Stimulated activated CD8-positive, alpha-beta memory T cell treated with anti-CD3 and anti-CD28 coated beads, Interleukin-15, amount 100 ng/mL, for 48 hours (primary cell): ENCODE results near the gene ANKMY1.
A peak's percentile ranks its signal among the peaks of the same experiment; 100 is the strongest.
"Not testable (repeated sequence)": the region's sequence is repeated elsewhere in the genome, so short reads cannot be mapped to it uniquely, and the experiment has no call there.

Source experiments
- DNase-seq, 2 donors: peaks; one replicate each; pipeline ENCODE4 v3.0.0-alpha.2; 2020; ENCODE audit warnings: low read depth in 2 of 2

The ANKMY1 gene

GRCh38 chr2:240569523-240569997 is 11.8 kb upstream of the ANKMY1 start:
- DNase-seq, result no peak

GRCh38 chr2:240568678-240569522 is 11.1 kb upstream of the ANKMY1 start:
- peak in 1 of 2 donors; percentile 24 for DNase-seq

- peak in 1 of 2 donors; percentile 37 for DNase-seq
These were observed 10.3 kb upstream of the ANKMY1 start, which contains the start of gene RNPEPL1 for GRCh38 chr2:240567872-240568677. Gene RNPEPL1, plus strand, starts transcription at chr2:240568484. Its CDS starts 103 bp downstream, at chr2:240568587.

- DNase-seq, result no peak
These were observed 9.5 kb upstream of the ANKMY1 start for GRCh38 chr2:240567137-240567871.

GRCh38 chr2:240566203-240567136 is 8.7 kb upstream of the ANKMY1 start:
- peak; percentile 95 for DNase-seq

GRCh38 chr2:240565333-240566202 is 7.8 kb upstream of the ANKMY1 start:
- DNase-seq, result peak; percentile 88 to 91

- no peak for DNase-seq
These were observed 7.0 kb upstream of the ANKMY1 start for GRCh38 chr2:240564561-240565332.

- DNase-seq, result no peak
These were observed 6.3 kb upstream of the ANKMY1 start for GRCh38 chr2:240563951-240564560.

- not testable (repeated sequence) for DNase-seq
These were observed 5.4 kb upstream of the ANKMY1 start for GRCh38 chr2:240563231-240563630.

- no peak for DNase-seq
These were observed 3.7 kb upstream of the ANKMY1 start for GRCh38 chr2:240561325-240561971.

- DNase-seq, result peak; percentile 97 to 98
These were observed 2.9 kb upstream of the ANKMY1 start for GRCh38 chr2:240560480-240561324.

GRCh38 chr2:240560084-240560479 is 2.3 kb upstream of the ANKMY1 start, which contains the start of gene DUSP28:
Gene DUSP28, plus strand, starts transcription at chr2:240560357. Its CDS starts 328 bp downstream, at chr2:240560685.
- peak; percentile 92 for DNase-seq

GRCh38 chr2:240559286-240559685 is 1.5 kb upstream of the ANKMY1 start:
- DNase-seq, result no peak

GRCh38 chr2:240558236-240558761 is 511 bp upstream of the ANKMY1 start:
- no peak for DNase-seq

- no peak for DNase-seq
These were observed 562 bp downstream of the ANKMY1 start for GRCh38 chr2:240557101-240557751.

- DNase-seq, result peak; percentile 35 to 47
These were observed 1.2 kb downstream of the ANKMY1 start for GRCh38 chr2:240556553-240557100.
